Keratinocyte (primary cell): ENCODE measurements around the gene ITPKB. TPM values are rescaled to one million over a fixed set of nuclear protein-coding genes. Genes with fewer than 3 reads are reported as not detected.
"Not testable (repeated sequence)": the region's sequence is repeated elsewhere in the genome, so short reads cannot be mapped to it uniquely, and the experiment has no call there.

Source experiments
- DNase-seq: peaks from one replicate; pipeline ENCODE4 v3.0.0-alpha.2; 2011; ENCODE audit warnings: low read depth, missing footprints, low spot score
- FAIRE-seq: peaks from 2 replicates; lab custom pipeline; 2011; peaks lifted over from hg19 to GRCh38; lab: Jason Lieb, UNC
- H2AFZ ChIP-seq: 2 replicates; pipeline ENCODE4 v1.6.0; 2012; ENCODE audit warnings: low read length, control low read depth, inconsistent platforms; ENCODE audit not compliant: control insufficient read depth
- H3K27ac ChIP-seq: 2 replicates; pipeline ENCODE4 v1.5.1; 2011; ENCODE audit warnings: low read length; ENCODE audit not compliant: control insufficient read depth, insufficient read depth
- H3K27me3 ChIP-seq: 3 replicates; pipeline ENCODE4 v1.6.0; 2011; ENCODE audit warnings: low read length; ENCODE audit not compliant: control insufficient read depth, insufficient read depth; ENCODE audit errors: extremely low read depth
- H3K36me3 ChIP-seq, 2 experiments: 2 replicates in 1 of 2; 3 replicates in 1 of 2; pipeline ENCODE4 v1.5.1; 2011; ENCODE audit warnings: low read length in 2 of 2, mild to moderate bottlenecking in 1 of 2; ENCODE audit not compliant: control insufficient read depth in 2 of 2, insufficient read depth in 2 of 2; ENCODE audit errors: extremely low read depth in 1 of 2
- H3K4me1 ChIP-seq: 3 replicates; pipeline ENCODE4 v1.5.1; 2011; ENCODE audit warnings: low read length; ENCODE audit not compliant: control insufficient read depth, insufficient read depth; ENCODE audit errors: extremely low read depth
- H3K4me2 ChIP-seq: 3 replicates; pipeline ENCODE4 v1.6.0; 2011; ENCODE audit warnings: low read depth, low read length; ENCODE audit not compliant: control insufficient read depth, insufficient read depth; ENCODE audit errors: extremely low read depth
- H3K4me3 ChIP-seq, 3 experiments: fragments of 200-600 bp in 1 of 3; sonication (generic) in 1 of 3; 2 replicates in 2 of 3; 3 replicates in 1 of 3; pipeline ENCODE4 v1.5.1; 2011 to 2016; ENCODE audit warnings: low read length in 3 of 3, mild to moderate bottlenecking in 3 of 3, control low read depth in 2 of 3, inconsistent platforms in 1 of 3, low read depth in 1 of 3, mixed read lengths in 1 of 3, mixed run types in 1 of 3, moderate library complexity in 1 of 3; ENCODE audit not compliant: control insufficient read depth in 2 of 3, insufficient read depth in 2 of 3; ENCODE audit errors: extremely low read depth in 1 of 3
- H3K79me2 ChIP-seq: 2 replicates; pipeline ENCODE4 v1.6.0; 2012; ENCODE audit warnings: low read length; ENCODE audit not compliant: control insufficient read depth, insufficient read depth
- H3K9ac ChIP-seq: 3 replicates; pipeline ENCODE4 v1.6.0; 2011; ENCODE audit warnings: low read length; ENCODE audit not compliant: control insufficient read depth, insufficient read depth; ENCODE audit errors: extremely low read depth
- H3K9me1 ChIP-seq: 3 replicates; pipeline ENCODE4 v1.6.0; 2011; ENCODE audit warnings: low read length; ENCODE audit not compliant: control insufficient read depth, insufficient read depth; ENCODE audit errors: extremely low read depth
- H3K9me3 ChIP-seq: 2 replicates; pipeline ENCODE4 v1.5.1; 2012; ENCODE audit warnings: low read depth, low read length; ENCODE audit not compliant: control insufficient read depth
- H4K20me1 ChIP-seq: 3 replicates; pipeline ENCODE4 v1.6.0; 2011; ENCODE audit warnings: low read length; ENCODE audit not compliant: control insufficient read depth, insufficient read depth; ENCODE audit errors: extremely low read depth
- EZH2 ChIP-seq: IDR thresholded peaks from one replicate; pipeline ENCODE4 v1.6.1; 2012; ENCODE audit warnings: inconsistent platforms, mild to moderate bottlenecking, low read length, moderate library complexity
- dilution Hi-C: fragments of 300-500 bp; cut with MboI; formaldehyde crosslinking; loops from one replicate; pipeline ENCODE4 v1.7.0; 2020; ENCODE audit warnings: low sequenced_read_pairs; ENCODE audit not compliant: extremely low pct_ligation_motif_present
- polyA plus RNA-seq, 5 experiments: library from polyadenylated mRNA; depleted of rRNA in 3 of 5; stranded (reverse) in 3 of 5; stranded (forward) in 1 of 5; unstranded in 1 of 5; fragments of >200 nt; gene quantifications; 1 replicate in 1 of 5; 2 replicates in 3 of 5; 3 replicates in 1 of 5; pipeline versions ENCODE4 v1.2.1 to v1.2.3, GENCODE V29; 2011 to 2012; ENCODE audit warnings: missing spikeins in 2 of 5, low read depth in 1 of 5, low replicate concordance in 1 of 5
- TF ChIP-seq, protein P1 (sequence below), 3 experiments: IDR thresholded peaks in 1 of 3; conservative IDR thresholded peaks in 1 of 3; optimal IDR thresholded peaks in 1 of 3; 2 replicates in 2 of 3; 3 replicates in 1 of 3; pipeline versions ENCODE3 to v1.5.1; 2011; ENCODE audit warnings: low read length in 3 of 3, mild to moderate bottlenecking in 3 of 3, moderate library complexity in 2 of 3, control low read depth in 1 of 3, inconsistent platforms in 1 of 3; ENCODE audit not compliant: insufficient read depth in 2 of 3; ENCODE audit errors: extremely low read depth in 1 of 3

The ITPKB gene
- polyA plus RNA-seq, 1 donor (not counting 4 experiments of a cell fraction or from before 2014, with no cell fraction given), result 3.2 TPM

DNA sequence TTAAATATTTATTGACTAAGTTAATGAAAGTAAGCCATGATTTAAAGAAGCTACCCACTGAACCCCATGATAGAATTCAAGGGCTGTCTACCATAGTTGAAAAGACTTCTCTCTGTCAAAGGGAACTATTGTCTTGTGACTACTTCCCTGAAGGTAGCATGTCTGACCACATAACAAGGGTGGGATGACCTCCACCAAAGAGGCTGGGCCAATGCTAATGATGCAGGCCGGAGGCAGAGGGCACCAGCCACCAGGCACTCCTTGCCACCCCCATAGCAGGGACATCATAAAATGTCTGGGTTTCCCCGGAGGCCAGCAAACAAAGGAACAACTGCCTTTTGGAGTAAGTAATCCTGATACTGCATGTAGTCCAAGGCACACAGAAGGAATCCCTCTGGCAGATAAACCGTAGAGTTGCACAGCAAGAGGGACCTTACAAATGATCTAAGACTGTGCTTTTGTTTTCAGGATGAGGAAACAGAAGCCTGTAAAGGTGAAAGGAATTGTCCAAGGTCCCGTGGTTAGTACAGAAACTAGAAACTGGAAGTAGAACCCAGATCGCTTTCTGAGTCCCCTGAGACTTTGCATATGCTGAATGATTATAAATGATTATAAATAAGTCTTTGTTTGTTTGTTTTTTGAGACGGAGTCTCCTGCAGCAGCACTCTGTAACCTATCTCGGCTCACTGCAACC is 33.5 kb upstream of the ITPKB start:
- Histone ChIP-seq H3K4me1 (no peaks in the 10 kb centered on the region), H3K79me2 (no peaks in the 10 kb centered on the region), H3K27me3 (no peaks in the 10 kb centered on the region), H3K36me3 (no peaks in the 10 kb centered on the region), H3K4me3 (no peak overlapping the region), H4K20me1 (no peaks in the 10 kb centered on the region), H3K4me2 (no peak overlapping the region), H3K27ac (no peak overlapping the region), H2AFZ (no peak overlapping the region), H3K9me3 (no peaks in the 10 kb centered on the region), H3K9me1 (no peaks in the 10 kb centered on the region), H3K9ac (no peak overlapping the region)
- dilution Hi-C loops, result no loop called here
- DNase-seq (no peak), FAIRE-seq (no peak)
- TF ChIP-seq, protein P1, sequence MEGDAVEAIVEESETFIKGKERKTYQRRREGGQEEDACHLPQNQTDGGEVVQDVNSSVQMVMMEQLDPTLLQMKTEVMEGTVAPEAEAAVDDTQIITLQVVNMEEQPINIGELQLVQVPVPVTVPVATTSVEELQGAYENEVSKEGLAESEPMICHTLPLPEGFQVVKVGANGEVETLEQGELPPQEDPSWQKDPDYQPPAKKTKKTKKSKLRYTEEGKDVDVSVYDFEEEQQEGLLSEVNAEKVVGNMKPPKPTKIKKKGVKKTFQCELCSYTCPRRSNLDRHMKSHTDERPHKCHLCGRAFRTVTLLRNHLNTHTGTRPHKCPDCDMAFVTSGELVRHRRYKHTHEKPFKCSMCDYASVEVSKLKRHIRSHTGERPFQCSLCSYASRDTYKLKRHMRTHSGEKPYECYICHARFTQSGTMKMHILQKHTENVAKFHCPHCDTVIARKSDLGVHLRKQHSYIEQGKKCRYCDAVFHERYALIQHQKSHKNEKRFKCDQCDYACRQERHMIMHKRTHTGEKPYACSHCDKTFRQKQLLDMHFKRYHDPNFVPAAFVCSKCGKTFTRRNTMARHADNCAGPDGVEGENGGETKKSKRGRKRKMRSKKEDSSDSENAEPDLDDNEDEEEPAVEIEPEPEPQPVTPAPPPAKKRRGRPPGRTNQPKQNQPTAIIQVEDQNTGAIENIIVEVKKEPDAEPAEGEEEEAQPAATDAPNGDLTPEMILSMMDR (optimal IDR thresholded peaks at IDR 0.05 in 1 of 3, IDR thresholded peaks at IDR 0.05 in 1 of 3, conservative IDR thresholded peaks at IDR 0.05 in 1 of 3; ENCODE audit: extremely low read depth in 1 of 3, insufficient read depth in 2 of 3, low read length in 3 of 3), result no peak
- TF ChIP-seq EZH2, result no peak

DNA sequence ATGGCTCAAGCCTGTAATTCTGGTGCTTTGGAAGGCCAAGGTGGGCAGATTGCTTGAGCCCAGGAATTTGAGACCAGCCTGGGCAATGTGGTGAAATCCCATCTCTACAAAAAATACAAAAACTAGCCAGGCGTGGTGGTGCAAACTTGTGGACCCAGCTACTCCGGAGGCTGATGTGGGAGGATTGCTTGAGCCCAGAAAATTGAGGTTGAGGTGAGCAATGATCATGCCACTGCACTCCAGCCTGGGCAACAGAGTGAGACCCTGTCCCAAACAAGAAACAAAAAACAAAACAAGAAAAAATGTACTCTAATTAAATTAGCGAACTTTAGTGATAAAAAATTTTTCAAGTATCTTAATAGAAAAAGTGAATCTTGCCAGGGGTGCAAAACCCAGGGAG is 28.1 kb upstream of the ITPKB start:
- H3K9ac ChIP-seq, H3K9me3 ChIP-seq, H3K9me1 ChIP-seq, H3K27me3 ChIP-seq, H4K20me1 ChIP-seq, H3K4me3 ChIP-seq, H2AFZ ChIP-seq, H3K4me2 ChIP-seq, H3K79me2 ChIP-seq, FAIRE-seq, DNase-seq, dilution Hi-C loops, H3K27ac ChIP-seq, H3K36me3 ChIP-seq: not testable (repeated sequence)
- H3K4me1 ChIP-seq, result peaks cover 19% of the 10 kb centered on the region

DNA sequence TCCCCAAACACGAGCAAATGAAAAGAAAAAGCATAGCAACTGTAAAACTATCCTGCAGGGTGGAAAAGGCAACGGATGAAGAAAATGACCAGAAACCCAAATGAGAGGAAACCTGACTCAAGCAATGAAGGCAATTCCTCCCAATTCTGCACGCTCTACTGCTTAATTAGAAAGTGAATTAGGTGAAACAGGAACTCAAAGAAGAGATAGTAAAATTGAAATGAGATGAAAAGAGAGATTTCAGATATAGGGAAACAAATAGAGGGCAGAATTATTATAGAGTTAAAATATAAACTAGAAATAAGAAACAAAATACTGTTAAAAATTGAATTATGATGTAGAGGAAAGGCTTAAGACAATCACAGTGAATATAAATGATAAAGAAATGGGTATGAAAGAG is 27.5 kb upstream of the ITPKB start:
- DNase-seq (no peak), FAIRE-seq (no peak)
- no peak overlapping the region for H3K4me3 ChIP-seq
- H3K27me3 ChIP-seq, result no peaks in the 10 kb centered on the region
- no peak overlapping the region for H3K27ac ChIP-seq
- H3K9ac ChIP-seq, result no peak overlapping the region
- no peaks in the 10 kb centered on the region for H3K36me3 ChIP-seq
- dilution Hi-C loops, result no loop called here
- no peaks in the 10 kb centered on the region for H3K9me1 ChIP-seq
- H3K4me2 ChIP-seq, result no peak overlapping the region
- no peaks in the 10 kb centered on the region for H3K9me3 ChIP-seq
- H3K79me2 ChIP-seq, result no peaks in the 10 kb centered on the region
- no peak for TF ChIP-seq EZH2
- TF ChIP-seq, protein P1 (optimal IDR thresholded peaks at IDR 0.05 in 1 of 3, IDR thresholded peaks at IDR 0.05 in 1 of 3, conservative IDR thresholded peaks at IDR 0.05 in 1 of 3; ENCODE audit: extremely low read depth in 1 of 3, insufficient read depth in 2 of 3, low read length in 3 of 3), result no peak
- peaks cover 19% of the 10 kb centered on the region for H3K4me1 ChIP-seq
- H4K20me1 ChIP-seq, result no peaks in the 10 kb centered on the region
- no peak overlapping the region for H2AFZ ChIP-seq
